Activated CD4-positive, alpha-beta T cell treated with anti-CD3 and anti-CD28 coated beads, Interleukin-2, amount 10 ng/mL, durations not matched to agents 7 days and 5 days (primary cell): Measurements from ENCODE around the gene GCN1. TPM values are rescaled to one million over a fixed set of nuclear protein-coding genes. Genes with fewer than 3 reads are reported as not detected.

Experiments
- CTCF ChIA-PET: fragments of 350-600 bp; sonication (Branson Sonifier 250); formaldehyde crosslinking; loops from one replicate; lab custom pipeline; 2021; ENCODE audit warnings: antibody characterized with exemption; lab: Charles Lee
- POLR2A ChIA-PET: fragments of 350-600 bp; sonication (Branson Sonifier 250); formaldehyde crosslinking; loops from one replicate; lab custom pipeline; 2021; ENCODE audit warnings: antibody characterized with exemption; lab: Charles Lee
- DNase-seq: peaks from one replicate; pipeline ENCODE4 v3.0.0-alpha.2; 2020
- H3K27ac Mint-ChIP-seq: one replicate; pipeline ENCODE4 v1.8.0; 2021; ENCODE audit warnings: mild to moderate bottlenecking, moderate library complexity, mixed read lengths
- H3K27me3 Mint-ChIP-seq: one replicate; pipeline ENCODE4 v1.8.0; 2021; ENCODE audit warnings: mixed read lengths
- H3K36me3 Mint-ChIP-seq: one replicate; pipeline ENCODE4 v1.8.0; 2021; ENCODE audit warnings: low read depth, mixed read lengths
- H3K4me1 Mint-ChIP-seq: one replicate; pipeline ENCODE4 v1.8.0; 2021; ENCODE audit warnings: mixed read lengths
- H3K4me3 Mint-ChIP-seq: one replicate; pipeline ENCODE4 v1.8.0; 2021; ENCODE audit warnings: mild to moderate bottlenecking, moderate library complexity, mixed read lengths
- H3K9me3 Mint-ChIP-seq: one replicate; pipeline ENCODE4 v1.8.0; 2021; ENCODE audit warnings: mixed read lengths
- total RNA-seq, 2 experiments: library from RNA; stranded (reverse); gene quantifications; one replicate each; pipeline ENCODE4 v1.2.3, GENCODE V29; 2021

GCN1 gene
- total RNA-seq, 2 experiments from 2014 or later, result 90.2 to 95.5 TPM

GRCh38 chr12:120162763-120163162 is 31.8 kb downstream of the GCN1 start:
- peaks cover 38% of the 10 kb centered on the region for H3K36me3 Mint-ChIP-seq
- H3K27ac Mint-ChIP-seq, result no peak overlapping the region
- no peaks in the 10 kb centered on the region for H3K9me3 Mint-ChIP-seq
- ChIA-PET CTCF (no interaction called here), POLR2A (no interaction called here)
- DNase-seq, result no peak
- H3K4me3 Mint-ChIP-seq, result no peak overlapping the region
- H3K4me1 Mint-ChIP-seq, result peaks cover under 1% of the 10 kb centered on the region
- no peaks in the 10 kb centered on the region for H3K27me3 Mint-ChIP-seq

GRCh38 chr12:120161852-120162251 is 32.7 kb downstream of the GCN1 start:
- Mint-ChIP-seq H3K4me3 (no peak overlapping the region), H3K4me1 (peaks cover 9% of the 10 kb centered on the region), H3K36me3 (peaks cover 46% of the 10 kb centered on the region), H3K9me3 (no peaks in the 10 kb centered on the region), H3K27me3 (no peaks in the 10 kb centered on the region), H3K27ac (no peak overlapping the region)
- DNase-seq, result no peak
- ChIA-PET POLR2A (no interaction called here), CTCF (interaction anchor here (0.7 to 1.1 kb wide), 2 partner anchors 12 to 296 kb away, joined by 3 to 4 read pairs; no protein-coding TSS in a partner anchor)

- H3K36me3 Mint-ChIP-seq, result peaks cover 56% of the 10 kb centered on the region
- no peak overlapping the region for H3K27ac Mint-ChIP-seq
- peaks cover 15% of the 10 kb centered on the region for H3K4me1 Mint-ChIP-seq
- no peak overlapping the region for H3K4me3 Mint-ChIP-seq
- CTCF ChIA-PET, result interaction anchor here (1.0 to 1.7 kb wide), 5 partner anchors 11 to 90 kb away, joined by 3 to 6 read pairs (median 4); no protein-coding TSS in a partner anchor
- no peak for DNase-seq
- no peaks in the 10 kb centered on the region for H3K9me3 Mint-ChIP-seq
- H3K27me3 Mint-ChIP-seq, result no peaks in the 10 kb centered on the region
- POLR2A ChIA-PET, result no interaction called here
These were observed 34.8 kb downstream of the GCN1 start for GRCh38 chr12:120159509-120160237.

GRCh38 chr12:120158351-120158750 is 36.2 kb downstream of the GCN1 start:
- H3K4me1 Mint-ChIP-seq, result peaks cover 15% of the 10 kb centered on the region
- H3K27me3 Mint-ChIP-seq, result no peaks in the 10 kb centered on the region
- ChIA-PET CTCF (interaction anchor here (1.0 kb wide), 1 partner anchor 17 kb away, joined by 3 read pairs; no protein-coding TSS in a partner anchor), POLR2A (no interaction called here)
- H3K36me3 Mint-ChIP-seq, result peaks cover 56% of the 10 kb centered on the region
- no peaks in the 10 kb centered on the region for H3K9me3 Mint-ChIP-seq
- no peak for DNase-seq
- H3K4me3 Mint-ChIP-seq, result no peak overlapping the region
- H3K27ac Mint-ChIP-seq, result no peak overlapping the region

DNA sequence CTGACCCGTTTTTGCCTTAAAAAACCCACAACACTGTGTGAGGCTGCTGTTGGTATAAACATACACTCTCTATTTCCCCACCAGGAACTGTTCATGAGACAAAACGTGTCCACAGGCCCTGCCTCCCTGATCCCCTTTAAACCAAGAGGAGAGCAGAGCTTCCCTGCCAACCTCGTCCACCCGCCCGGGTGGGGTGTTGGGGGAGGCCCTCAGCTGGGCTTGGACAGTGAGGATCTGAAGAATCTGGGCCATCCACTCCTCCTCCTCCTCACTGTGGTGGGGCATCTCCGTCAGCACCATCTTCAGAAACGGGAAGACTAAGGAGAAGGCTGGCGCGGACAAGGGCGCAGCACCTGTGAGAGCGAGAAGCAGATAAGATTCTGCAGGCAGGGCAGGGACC is 36.8 kb downstream of the GCN1 start:
- no peaks in the 10 kb centered on the region for H3K27me3 Mint-ChIP-seq
- H3K4me1 Mint-ChIP-seq, result peaks cover 15% of the 10 kb centered on the region
- peaks cover 58% of the 10 kb centered on the region for H3K36me3 Mint-ChIP-seq
- peak overlapping the region; percentile 86 for H3K27ac Mint-ChIP-seq
- no peak for DNase-seq
- no peak overlapping the region for H3K4me3 Mint-ChIP-seq
- CTCF ChIA-PET, result interaction anchor here (1.0 kb wide), 1 partner anchor 16 kb away, joined by 3 read pairs; no protein-coding TSS in a partner anchor
- no peaks in the 10 kb centered on the region for H3K9me3 Mint-ChIP-seq
- POLR2A ChIA-PET, result no interaction called here

DNA sequence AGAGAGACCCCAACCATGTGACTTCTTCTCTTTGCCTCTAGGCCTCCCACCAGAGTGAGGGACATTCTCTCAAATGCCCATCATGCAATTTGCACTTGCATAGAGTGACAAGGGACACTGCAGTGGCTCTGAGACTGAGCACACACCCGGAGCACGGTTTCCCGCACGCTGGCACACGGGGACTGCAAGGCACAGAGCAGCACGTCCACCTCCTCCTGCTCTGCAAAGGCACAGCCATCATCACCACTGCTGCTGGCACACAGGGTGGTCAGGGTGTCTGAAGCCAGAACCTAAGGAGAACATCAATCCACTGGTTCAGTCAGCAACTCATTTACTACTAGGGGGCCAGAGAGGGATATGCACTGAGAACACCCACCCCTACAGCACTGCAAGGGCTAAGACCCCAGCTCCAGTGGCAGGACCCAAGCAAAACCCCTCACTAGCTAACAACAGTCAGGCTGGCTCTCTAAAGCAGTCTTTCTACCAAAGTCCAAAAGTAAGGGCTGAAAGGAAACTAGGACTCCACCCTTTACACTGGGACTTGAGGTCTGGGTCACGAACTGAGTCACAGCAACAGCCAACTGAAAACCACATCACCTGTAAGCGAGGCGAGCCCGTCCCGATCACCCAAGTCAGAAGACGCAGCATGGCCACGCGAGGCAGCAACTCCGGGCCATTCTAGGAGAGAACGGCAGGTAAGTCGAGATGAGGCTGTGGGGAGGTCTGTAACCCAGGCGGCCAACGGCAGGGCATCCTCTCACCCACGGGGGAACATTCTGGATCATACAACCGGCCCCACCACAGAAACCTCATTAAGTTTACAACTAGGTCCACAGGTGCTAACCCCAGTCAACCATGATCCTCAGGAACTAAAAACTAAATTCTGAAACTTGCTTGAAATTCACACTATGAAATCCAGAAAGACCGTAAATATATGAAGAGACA is 37.9 kb downstream of the GCN1 start:
- DNase-seq, result no peak
- H3K27me3 Mint-ChIP-seq, result no peaks in the 10 kb centered on the region
- no peaks in the 10 kb centered on the region for H3K9me3 Mint-ChIP-seq
- peaks cover 15% of the 10 kb centered on the region for H3K4me1 Mint-ChIP-seq
- no peak overlapping the region for H3K4me3 Mint-ChIP-seq
- ChIA-PET CTCF (no interaction called here), POLR2A (no interaction called here)
- peak overlapping the region; percentile 86 for H3K27ac Mint-ChIP-seq
- peaks cover 53% of the 10 kb centered on the region for H3K36me3 Mint-ChIP-seq

DNA sequence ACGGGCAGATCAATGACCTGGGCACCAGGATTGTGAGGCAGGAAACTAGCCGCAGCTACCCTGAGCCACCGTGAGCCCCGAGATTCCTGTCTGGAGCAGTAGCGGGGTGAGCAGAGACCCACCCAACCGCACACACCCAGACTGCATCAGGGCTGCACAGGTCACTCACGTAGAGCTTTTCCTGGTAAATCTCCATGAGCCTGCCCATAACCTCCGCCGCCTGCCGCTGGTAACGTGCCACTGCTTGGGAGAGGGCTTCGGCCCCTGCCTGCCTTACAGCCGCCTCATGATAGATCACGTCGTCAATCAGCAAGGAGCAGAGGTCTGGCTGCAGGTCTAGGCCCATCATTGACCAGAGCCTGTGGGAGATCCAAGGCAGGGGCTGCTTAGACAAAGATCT is 39.4 kb downstream of the GCN1 start:
- no peak overlapping the region for H3K27ac Mint-ChIP-seq
- H3K9me3 Mint-ChIP-seq, result no peaks in the 10 kb centered on the region
- ChIA-PET CTCF (no interaction called here), POLR2A (no interaction called here)
- no peak overlapping the region for H3K4me3 Mint-ChIP-seq
- no peaks in the 10 kb centered on the region for H3K27me3 Mint-ChIP-seq
- no peak for DNase-seq
- peaks cover 15% of the 10 kb centered on the region for H3K4me1 Mint-ChIP-seq
- peaks cover 45% of the 10 kb centered on the region for H3K36me3 Mint-ChIP-seq

DNA sequence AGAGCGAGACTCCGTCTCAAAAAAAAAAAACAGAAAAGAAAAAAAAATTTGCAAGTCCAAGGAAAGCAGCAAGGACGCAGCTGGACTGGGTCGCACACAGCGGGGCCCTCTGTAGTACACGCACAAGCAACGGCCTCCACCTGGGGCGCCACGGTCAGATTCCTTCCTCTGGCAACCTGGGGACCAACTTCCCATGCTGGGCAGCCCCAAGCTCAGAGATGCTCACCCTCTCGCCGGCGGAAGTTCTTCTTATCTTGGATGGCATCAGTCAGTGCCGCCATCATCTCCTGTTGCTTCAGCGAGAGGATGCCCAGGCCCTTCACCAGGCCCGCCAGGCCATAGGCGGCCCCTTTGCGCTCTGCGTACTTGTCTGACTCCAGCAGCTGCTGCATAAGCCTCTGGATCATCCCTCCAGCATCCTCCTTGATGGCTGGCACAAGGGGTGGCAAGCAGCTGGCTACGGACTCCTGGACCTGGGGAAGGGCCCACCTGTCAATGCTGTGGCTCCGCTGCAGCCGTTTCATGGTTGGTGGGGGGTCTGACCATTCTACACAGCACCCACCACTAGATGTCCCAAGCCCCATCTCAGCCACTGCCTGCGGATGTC is 43.5 kb downstream of the GCN1 start:
- no peak for DNase-seq
- no peak overlapping the region for H3K4me3 Mint-ChIP-seq
- ChIA-PET CTCF (interaction anchor here (0.6 to 1.1 kb wide), 2 partner anchors 14 to 36 kb away, joined by 3 read pairs; no protein-coding TSS in a partner anchor), POLR2A (no interaction called here)
- peaks cover 36% of the 10 kb centered on the region for H3K36me3 Mint-ChIP-seq
- H3K27me3 Mint-ChIP-seq, result no peaks in the 10 kb centered on the region
- no peaks in the 10 kb centered on the region for H3K9me3 Mint-ChIP-seq
- H3K27ac Mint-ChIP-seq, result no peak overlapping the region
- H3K4me1 Mint-ChIP-seq, result no peaks in the 10 kb centered on the region

- no peaks in the 10 kb centered on the region for H3K9me3 Mint-ChIP-seq
- ChIA-PET POLR2A (no interaction called here), CTCF (interaction anchor here (0.6 to 1.4 kb wide), 3 partner anchors 9 to 100 kb away, joined by 3 to 6 read pairs (median 3); partner anchors contain the start of gene RPLP0)
- H3K4me1 Mint-ChIP-seq, result no peaks in the 10 kb centered on the region
- H3K27me3 Mint-ChIP-seq, result no peaks in the 10 kb centered on the region
- H3K36me3 Mint-ChIP-seq, result peaks cover 32% of the 10 kb centered on the region
- no peak overlapping the region for H3K27ac Mint-ChIP-seq
- DNase-seq, result no peak
- no peak overlapping the region for H3K4me3 Mint-ChIP-seq
These were observed 46.5 kb downstream of the GCN1 start for GRCh38 chr12:120148011-120148410.

DNA sequence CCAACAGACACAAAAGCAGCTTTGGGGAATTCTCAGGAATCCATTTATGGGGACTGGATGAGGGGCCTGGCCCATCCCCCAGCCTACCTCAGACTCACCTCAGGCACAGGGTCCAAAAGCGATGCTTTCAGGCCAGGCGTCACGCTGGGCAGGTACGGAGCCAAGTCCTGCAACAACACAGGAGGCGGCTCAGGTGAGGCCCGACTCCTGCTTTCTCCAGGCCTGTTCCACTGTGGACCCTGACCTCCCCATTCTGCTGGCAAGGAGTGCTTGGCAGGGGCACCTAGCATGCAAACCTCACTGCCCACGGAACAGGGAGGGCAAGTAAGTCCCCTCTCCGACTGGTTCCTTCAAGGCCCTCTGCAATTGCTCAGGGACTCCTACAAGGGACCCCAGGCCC is 49.4 kb downstream of the GCN1 start:
- no peak for DNase-seq
- no peak overlapping the region for H3K27ac Mint-ChIP-seq
- ChIA-PET POLR2A (no interaction called here), CTCF (no interaction called here)
- H3K9me3 Mint-ChIP-seq, result no peaks in the 10 kb centered on the region
- H3K4me3 Mint-ChIP-seq, result no peak overlapping the region
- peaks cover 43% of the 10 kb centered on the region for H3K36me3 Mint-ChIP-seq
- no peaks in the 10 kb centered on the region for H3K4me1 Mint-ChIP-seq
- H3K27me3 Mint-ChIP-seq, result no peaks in the 10 kb centered on the region

- no peak overlapping the region for H3K4me3 Mint-ChIP-seq
- no peak for DNase-seq
- H3K9me3 Mint-ChIP-seq, result no peaks in the 10 kb centered on the region
- peaks cover 45% of the 10 kb centered on the region for H3K36me3 Mint-ChIP-seq
- no peaks in the 10 kb centered on the region for H3K27me3 Mint-ChIP-seq
- no peaks in the 10 kb centered on the region for H3K4me1 Mint-ChIP-seq
- ChIA-PET CTCF (interaction anchor here (0.6 to 1.5 kb wide), 2 partner anchors 10 to 100 kb away, joined by 3 read pairs; no protein-coding TSS in a partner anchor), POLR2A (no interaction called here)
- H3K27ac Mint-ChIP-seq, result no peak overlapping the region
These were observed 50.3 kb downstream of the GCN1 start for GRCh38 chr12:120144215-120144614.

- no peak overlapping the region for H3K4me3 Mint-ChIP-seq
- peaks cover 41% of the 10 kb centered on the region for H3K36me3 Mint-ChIP-seq
- CTCF ChIA-PET, result interaction anchor here (1.0 kb wide), 1 partner anchor 16 kb away, joined by 3 read pairs; no protein-coding TSS in a partner anchor
- H3K27me3 Mint-ChIP-seq, result no peaks in the 10 kb centered on the region
- no peak for DNase-seq
- POLR2A ChIA-PET, result no interaction called here
- H3K4me1 Mint-ChIP-seq, result no peaks in the 10 kb centered on the region
- no peak overlapping the region for H3K27ac Mint-ChIP-seq
- no peaks in the 10 kb centered on the region for H3K9me3 Mint-ChIP-seq
These were observed 52.2 kb downstream of the GCN1 start for GRCh38 chr12:120142231-120142877.
